ENCODE measurements around the gene BEND3.
"Not testable (repeated sequence)": the region's sequence is repeated elsewhere in the genome, so short reads cannot be mapped to it uniquely, and the experiment has no call there.

BEND3 gene

GRCh38 chr6:107121266-107121665 lies 6.0 kb upstream of the BEND3 start:
- no peak for DNase-seq (ENCODE audit: low read depth in 2 of 2)

DNA sequence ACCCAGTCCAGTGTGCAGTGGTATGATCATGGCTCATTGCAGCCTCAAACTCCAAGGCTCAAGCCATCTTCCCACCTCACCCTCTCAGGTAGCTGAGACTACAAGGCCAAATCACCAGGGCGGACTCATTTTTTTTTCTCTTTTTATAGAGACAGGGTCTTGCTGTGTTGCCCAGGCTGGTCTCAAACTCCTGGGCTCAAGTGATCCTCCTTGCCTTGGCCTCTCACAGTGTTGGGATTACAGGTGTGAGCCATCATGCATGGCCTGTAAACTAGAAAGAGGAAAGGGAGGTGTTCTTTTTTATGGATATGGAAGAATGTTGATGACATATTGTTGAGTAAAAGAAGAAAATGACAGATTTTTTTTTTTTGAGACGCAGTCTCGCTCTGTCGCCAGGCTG lies 5.1 kb upstream of the BEND3 start:
- DNase-seq (ENCODE audit: low read depth in 2 of 2): no peak

GRCh38 chr6:107118976-107119375 lies 3.7 kb upstream of the BEND3 start:
- no peak for DNase-seq (ENCODE audit: low read depth in 2 of 2)

- not testable (repeated sequence) for DNase-seq (ENCODE audit: low read depth in 2 of 2)
These were observed 3.2 kb upstream of the BEND3 start for GRCh38 chr6:107118540-107118939.

DNA sequence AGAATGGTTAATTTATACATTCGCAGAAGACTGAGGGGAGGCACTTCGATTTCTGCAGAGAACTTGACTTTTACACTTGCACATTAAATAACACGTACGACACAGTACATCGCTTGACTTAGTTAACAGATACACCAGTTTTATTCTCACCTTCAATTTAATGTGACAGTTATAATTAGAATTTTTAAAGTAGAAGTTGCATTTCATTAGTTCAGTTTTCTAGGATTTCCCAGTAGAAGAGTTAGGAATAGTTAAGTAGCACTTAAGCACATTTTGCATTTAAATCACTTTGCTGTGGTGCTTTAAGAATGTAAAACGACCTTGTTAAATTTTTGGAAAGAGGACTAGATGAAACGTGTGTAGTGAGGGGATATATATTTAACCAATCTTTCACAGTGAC lies 1.6 kb upstream of the BEND3 start:
- no peak for DNase-seq (ENCODE audit: low read depth in 2 of 2)

GRCh38 chr6:107116328-107116892 lies 1.1 kb upstream of the BEND3 start:
- DNase-seq (ENCODE audit: low read depth in 2 of 2): peak in 1 of 2 donors; percentile 2

DNA sequence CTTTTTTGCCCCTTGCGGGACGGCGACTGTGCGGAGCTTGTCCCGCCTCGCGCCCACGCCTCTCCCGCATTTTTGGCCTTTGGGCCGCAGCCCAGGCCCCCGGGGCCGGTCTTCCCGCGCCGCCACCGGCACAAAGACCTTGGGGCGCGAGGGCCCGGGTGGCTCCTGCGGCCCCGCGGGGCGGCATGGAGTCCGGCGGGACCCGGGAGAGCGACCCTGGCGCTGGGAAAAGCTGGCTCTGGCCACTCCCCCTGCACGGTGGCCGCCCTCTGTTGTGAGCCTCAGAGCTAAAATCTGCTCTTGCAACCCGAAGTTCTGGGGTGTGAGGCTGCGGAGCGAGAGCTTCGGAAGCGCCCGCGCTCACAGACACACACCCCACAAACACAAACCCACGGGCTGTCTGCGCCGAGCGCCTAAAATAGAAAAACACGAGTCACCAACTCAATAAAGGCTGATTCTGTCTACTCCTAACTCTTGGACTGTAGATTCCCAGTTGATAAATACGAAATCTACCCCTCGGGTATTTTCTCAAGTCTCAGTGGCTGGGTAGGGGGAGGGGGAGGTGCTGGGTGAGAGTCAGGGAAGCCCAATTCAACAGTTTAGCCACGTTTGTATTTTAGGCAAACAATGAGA lies 496 bp upstream of the BEND3 start:
- DNase-seq (ENCODE audit: low read depth in 2 of 2): peak in 1 of 2 donors; percentile 17

DNA sequence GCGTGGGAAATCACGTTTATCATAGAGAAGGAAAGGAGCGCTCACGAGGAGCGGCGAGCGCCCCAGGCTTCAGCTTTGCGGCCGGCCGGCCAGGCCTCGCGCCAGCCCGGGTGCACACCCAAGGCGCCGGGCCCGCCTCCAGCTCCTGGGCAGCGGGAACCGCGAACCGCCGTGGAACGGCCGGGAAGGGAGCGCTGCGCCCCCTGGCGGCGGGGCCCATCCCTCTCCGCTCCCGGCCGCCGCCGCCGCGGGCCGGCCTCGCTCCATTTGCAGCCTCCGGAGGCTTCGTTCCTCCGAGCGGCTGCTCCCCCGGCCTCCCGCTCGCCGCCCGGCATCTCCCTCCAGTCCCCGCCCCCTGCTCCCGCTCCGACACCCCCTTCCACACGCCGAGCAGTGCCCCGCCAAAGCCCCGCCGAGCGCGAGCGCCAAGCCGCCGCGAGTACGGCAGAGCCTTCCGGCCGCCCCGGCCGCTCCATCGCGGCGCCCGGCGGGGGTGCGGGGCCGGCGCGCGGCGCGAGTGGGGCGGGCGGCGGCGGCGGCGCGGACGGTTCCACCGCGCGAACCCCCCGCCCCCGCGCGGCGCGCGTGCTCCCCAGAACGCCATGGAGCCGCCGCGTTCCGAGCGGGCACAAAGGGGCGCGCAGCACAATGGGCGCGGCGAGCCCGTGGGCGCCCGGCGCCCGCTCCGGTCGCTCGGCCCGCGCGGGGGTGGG lies 946 bp downstream of the BEND3 start:
- DNase-seq (ENCODE audit: low read depth in 2 of 2): peak; percentile 69 to 70

GRCh38 chr6:107110200-107110599 lies 5.1 kb downstream of the BEND3 start:
- DNase-seq (ENCODE audit: low read depth in 2 of 2): no peak

GRCh38 chr6:107108201-107108890 lies 7.0 kb downstream of the BEND3 start:
- DNase-seq (ENCODE audit: low read depth in 2 of 2): no peak

DNA sequence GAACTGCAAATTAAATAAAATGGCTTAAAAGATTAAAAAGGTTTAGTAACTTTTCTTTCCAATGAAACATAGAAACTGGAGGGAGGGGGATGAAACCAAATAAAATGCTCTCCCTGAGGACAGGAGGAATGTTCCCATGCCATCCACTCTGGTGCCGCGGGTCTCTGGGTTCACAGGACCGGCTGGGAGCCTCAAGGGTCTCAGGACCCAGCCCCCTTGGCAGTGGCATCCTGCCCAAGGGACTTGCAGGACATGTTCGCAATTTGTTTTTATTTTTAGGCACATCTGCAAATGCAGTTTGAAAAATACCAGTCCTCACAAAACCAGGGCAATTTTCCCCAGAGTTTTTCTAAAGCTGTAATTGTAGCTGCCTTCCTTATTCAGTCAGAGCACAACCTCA lies 7.5 kb downstream of the BEND3 start:
- no peak for DNase-seq (ENCODE audit: low read depth in 2 of 2)

DNA sequence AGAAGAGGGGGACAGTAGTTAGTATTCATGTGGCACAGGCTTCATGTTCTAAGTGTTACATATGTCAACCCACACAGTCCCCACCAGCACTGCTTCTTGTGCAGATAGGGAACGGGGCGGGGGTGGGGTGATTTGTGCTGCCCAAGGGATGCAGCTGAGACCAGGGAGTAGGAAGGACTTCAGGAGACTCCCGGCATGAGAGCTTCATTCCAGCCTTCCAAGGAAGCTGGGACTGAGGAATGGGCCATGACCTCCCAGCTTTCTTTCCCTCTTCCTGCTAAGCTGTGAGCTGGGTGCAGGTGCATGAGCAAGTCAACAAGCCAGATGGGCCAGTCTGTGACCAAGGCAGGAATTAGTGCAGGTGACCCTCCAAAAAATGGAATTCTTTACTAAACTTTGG lies 9.2 kb downstream of the BEND3 start:
- no peak for DNase-seq (ENCODE audit: low read depth in 2 of 2)

DNA sequence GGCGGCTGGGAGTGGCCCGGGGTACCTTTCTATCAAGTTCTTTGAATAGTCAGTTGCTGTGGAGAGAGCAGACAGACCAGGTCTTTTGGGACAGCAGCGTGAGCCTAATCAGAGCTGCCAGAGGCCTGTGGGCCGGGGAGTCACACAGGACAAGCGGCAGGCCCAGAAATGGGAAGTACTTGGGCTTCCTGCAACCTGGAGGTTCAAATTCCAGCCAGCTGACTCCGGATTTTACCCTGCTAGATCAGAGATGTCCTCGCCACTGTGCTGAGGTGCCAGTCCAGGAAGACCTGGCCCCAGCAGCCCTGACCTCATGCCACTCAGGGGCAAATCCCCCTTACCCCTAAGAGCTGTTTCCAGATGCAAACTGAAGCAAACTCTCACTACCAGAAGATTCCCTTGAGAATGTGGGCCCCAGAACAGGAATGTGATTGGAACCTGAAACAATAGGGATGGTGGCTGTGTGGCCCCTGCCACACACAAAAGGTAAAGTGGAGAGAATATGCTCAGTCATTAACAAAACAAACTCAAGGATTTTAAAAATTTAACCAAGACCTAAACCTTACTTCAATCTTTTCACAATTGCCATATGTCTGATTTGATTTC lies 9.7 kb downstream of the BEND3 start:
- no peak for DNase-seq (ENCODE audit: low read depth in 2 of 2)

GRCh38 chr6:107103082-107103481 lies 12.2 kb downstream of the BEND3 start:
- no peak for DNase-seq (ENCODE audit: low read depth in 2 of 2)

DNA sequence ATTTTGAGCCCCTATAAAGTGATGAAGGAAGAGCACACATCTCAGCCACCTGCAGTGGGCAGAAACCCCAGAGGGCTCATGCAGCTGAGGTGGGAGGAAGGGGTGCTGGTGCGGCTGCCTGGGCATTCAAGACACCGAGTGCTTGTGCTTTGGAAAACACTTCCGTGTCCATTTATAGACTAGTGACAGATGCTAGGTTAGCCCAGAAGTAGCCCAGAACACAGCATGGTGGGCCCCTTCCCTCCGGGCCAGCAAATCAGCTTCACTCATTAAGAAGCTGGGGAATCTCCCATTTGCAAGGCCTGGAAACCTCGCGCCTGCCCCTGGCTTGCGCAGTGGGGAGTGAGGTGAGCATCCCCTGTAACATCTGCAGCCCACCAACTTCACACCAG lies 12.9 kb downstream of the BEND3 start:
- DNase-seq (ENCODE audit: low read depth in 2 of 2): no peak

GRCh38 chr6:107101686-107102413 lies 13.5 kb downstream of the BEND3 start:
- no peak for DNase-seq (ENCODE audit: low read depth in 2 of 2)

DNA sequence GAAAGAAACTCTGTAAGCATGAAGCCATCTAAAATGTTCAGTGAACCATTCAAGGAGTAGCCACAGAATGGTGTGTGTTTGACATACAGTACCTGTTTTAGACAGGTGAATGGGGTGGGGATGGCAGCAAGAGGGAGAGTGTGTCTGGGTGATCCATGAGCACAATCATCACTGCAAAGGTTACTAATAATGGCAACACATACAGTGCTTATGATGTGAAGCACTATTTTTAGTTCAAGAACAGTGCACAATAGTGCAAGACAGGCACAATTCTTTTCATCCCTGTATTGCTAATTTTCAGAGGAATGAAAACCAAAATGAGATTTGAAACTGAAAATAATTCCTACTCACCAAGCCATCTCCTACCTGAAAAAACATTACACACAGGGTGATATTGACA lies 14.1 kb downstream of the BEND3 start:
- no peak for DNase-seq (ENCODE audit: low read depth in 2 of 2)

GRCh38 chr6:107098436-107099307 lies 16.6 kb downstream of the BEND3 start:
- no peak for DNase-seq (ENCODE audit: low read depth in 2 of 2)

DNA sequence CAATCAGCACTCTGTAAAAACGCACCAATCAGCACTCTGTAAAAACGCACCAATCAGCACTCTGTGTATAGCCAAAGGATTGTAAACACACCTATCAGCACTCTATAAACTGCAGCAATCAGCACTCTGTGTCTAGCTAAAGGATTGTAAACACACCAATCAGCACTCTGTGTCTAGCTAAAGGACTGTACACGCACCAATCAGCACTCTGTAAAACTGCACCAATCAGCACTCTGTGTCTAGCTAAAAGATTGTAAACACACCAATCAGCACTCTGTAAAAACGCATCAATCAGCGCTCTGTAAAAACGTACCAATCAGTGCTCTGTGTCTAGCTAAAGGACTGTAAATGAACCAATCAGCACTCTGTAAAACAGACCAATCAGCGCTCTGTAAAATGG lies 30.9 kb downstream of the BEND3 start:
- not testable (repeated sequence) for DNase-seq (ENCODE audit: low read depth in 2 of 2)

DNA sequence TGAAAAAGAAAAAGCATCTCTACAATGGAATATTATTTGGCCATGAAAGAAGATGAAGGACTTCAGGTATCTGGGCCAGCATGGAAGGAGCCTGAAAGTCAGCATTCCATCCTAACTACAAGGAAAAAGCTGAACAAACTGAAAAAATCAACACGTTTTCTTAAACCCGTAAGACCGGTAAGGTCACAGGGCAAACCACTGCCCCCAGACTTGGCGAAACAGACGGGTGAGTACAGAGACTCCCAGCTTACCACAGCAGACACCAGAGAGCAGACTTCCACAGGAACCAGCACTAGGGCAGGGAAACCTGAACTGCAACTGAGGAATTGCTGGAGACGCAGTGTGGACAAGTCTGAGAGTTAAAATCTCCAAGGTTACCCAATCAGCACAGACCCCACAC lies 31.4 kb downstream of the BEND3 start:
- DNase-seq (ENCODE audit: low read depth in 2 of 2): no peak

All from stimulated activated CD8-positive, alpha-beta memory T cell treated with anti-CD3 and anti-CD28 coated beads, Interleukin-2, amount 100 ng/mL, for 48 hours (primary cell).